Neural progenitor cell (in vitro differentiated cells): ENCODE data around the gene TTC24.

Experiments
- EZH2 ChIP-seq: fragments of 200-600 bp; sonication (generic); IDR thresholded peaks from 2 replicates; pipeline ENCODE4 v1.6.1; 2017; ENCODE audit warnings: antibody characterized with exemption, mild to moderate bottlenecking, moderate library complexity
- EZH2phosphoT487 ChIP-seq: fragments of 200-600 bp; sonication (generic); IDR thresholded peaks from 2 replicates; pipeline ENCODE4 v1.6.1; 2017; ENCODE audit warnings: antibody characterized with exemption
- TF ChIP-seq, protein P1 (sequence below): fragments of 200-600 bp; sonication (generic); IDR thresholded peaks from 2 replicates; pipeline ENCODE4 v1.5.1; 2017; ENCODE audit warnings: antibody characterized with exemption, mild to moderate bottlenecking

DNA sequence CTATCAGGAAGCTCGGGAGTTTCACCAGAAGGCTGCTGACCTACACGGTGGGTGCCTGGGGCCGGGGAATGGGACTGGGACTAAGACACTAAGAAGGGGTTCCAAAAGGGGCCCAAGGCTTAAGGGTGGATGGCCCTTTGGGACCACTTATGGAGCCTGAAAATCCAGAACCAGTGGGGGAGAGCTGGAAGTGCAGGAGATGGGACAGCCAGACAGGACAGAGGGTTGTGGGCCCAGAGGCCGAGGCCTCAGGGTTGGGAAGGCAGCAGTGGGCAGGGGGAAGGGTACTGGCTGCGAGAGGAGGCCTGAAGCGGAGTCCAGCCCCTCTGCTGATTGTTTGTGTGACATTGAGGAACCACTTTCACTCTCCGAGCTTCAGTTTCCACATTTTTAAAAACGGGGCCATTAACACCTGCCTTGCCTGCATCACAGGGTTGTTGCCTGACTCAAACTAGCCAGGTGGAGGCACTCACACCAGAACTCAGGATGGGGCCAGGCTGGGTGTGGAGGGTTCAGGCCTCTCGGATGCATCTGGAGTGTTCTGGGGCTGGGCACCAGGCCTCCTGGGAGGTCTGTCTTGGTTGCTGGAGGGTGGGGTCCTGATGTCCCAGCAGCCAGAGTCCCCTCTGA is 3.0 kb downstream of the TTC24 start:
- TF ChIP-seq, protein P1, sequence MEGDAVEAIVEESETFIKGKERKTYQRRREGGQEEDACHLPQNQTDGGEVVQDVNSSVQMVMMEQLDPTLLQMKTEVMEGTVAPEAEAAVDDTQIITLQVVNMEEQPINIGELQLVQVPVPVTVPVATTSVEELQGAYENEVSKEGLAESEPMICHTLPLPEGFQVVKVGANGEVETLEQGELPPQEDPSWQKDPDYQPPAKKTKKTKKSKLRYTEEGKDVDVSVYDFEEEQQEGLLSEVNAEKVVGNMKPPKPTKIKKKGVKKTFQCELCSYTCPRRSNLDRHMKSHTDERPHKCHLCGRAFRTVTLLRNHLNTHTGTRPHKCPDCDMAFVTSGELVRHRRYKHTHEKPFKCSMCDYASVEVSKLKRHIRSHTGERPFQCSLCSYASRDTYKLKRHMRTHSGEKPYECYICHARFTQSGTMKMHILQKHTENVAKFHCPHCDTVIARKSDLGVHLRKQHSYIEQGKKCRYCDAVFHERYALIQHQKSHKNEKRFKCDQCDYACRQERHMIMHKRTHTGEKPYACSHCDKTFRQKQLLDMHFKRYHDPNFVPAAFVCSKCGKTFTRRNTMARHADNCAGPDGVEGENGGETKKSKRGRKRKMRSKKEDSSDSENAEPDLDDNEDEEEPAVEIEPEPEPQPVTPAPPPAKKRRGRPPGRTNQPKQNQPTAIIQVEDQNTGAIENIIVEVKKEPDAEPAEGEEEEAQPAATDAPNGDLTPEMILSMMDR: no peak
- TF ChIP-seq EZH2phosphoT487 (no peak), EZH2 (no peak)
